Measurements from ENCODE around the gene ELAC2.

The ELAC2 gene

GRCh38 chr17:13017655-13018459, at the start of gene ELAC2:
Gene ELAC2 (minus strand): TSS chr17:13018027. CDS start chr17:13017947, 80 bp downstream.
- DNase-seq: peak; percentile 96

GRCh38 chr17:13065032-13065431, 47.2 kb upstream of the ELAC2 start:
- no peak for DNase-seq

- DNase-seq: no peak
Observed at GRCh38 chr17:13055131-13055530, 37.3 kb upstream of the ELAC2 start.

- DNase-seq: no peak
Observed at GRCh38 chr17:13054666-13055065, 36.8 kb upstream of the ELAC2 start.

GRCh38 chr17:13051915-13052314, 34.1 kb upstream of the ELAC2 start:
- no peak for DNase-seq

GRCh38 chr17:13047011-13047606, 29.3 kb upstream of the ELAC2 start:
- no peak for DNase-seq

GRCh38 chr17:13046361-13046760, 28.5 kb upstream of the ELAC2 start:
- DNase-seq: no peak

GRCh38 chr17:13044572-13045065, 26.8 kb upstream of the ELAC2 start:
- DNase-seq: no peak

- no peak for DNase-seq
Observed at GRCh38 chr17:13038931-13039665, 21.3 kb upstream of the ELAC2 start.

- no peak for DNase-seq
Observed at GRCh38 chr17:13036751-13037150, 18.9 kb upstream of the ELAC2 start.

- DNase-seq: no peak
Observed at GRCh38 chr17:13035420-13035819, 17.6 kb upstream of the ELAC2 start.

- no peak for DNase-seq
Observed at GRCh38 chr17:13031718-13032350, 14.0 kb upstream of the ELAC2 start.

- no peak for DNase-seq
Observed at GRCh38 chr17:13030459-13031300, 12.9 kb upstream of the ELAC2 start.

- no peak for DNase-seq
Observed at GRCh38 chr17:13030056-13030455, 12.2 kb upstream of the ELAC2 start.

- DNase-seq: no peak
Observed at GRCh38 chr17:13029340-13029739, 11.5 kb upstream of the ELAC2 start.

GRCh38 chr17:13027246-13027645, 9.4 kb upstream of the ELAC2 start:
- no peak for DNase-seq

- DNase-seq: no peak
Observed at GRCh38 chr17:13025687-13026086, 7.9 kb upstream of the ELAC2 start.

GRCh38 chr17:13025258-13025627, 7.4 kb upstream of the ELAC2 start:
- no peak for DNase-seq

GRCh38 chr17:13024526-13025257, 6.9 kb upstream of the ELAC2 start:
- DNase-seq: peak; percentile 37

- no peak for DNase-seq
Observed at GRCh38 chr17:13024016-13024415, 6.2 kb upstream of the ELAC2 start.

GRCh38 chr17:13016881-13017654, 759 bp downstream of the ELAC2 start:
- no peak for DNase-seq

Measured in NCI-H1092 (cell line).